Stimulated activated CD4-positive, alpha-beta T cell treated with anti-CD3 and anti-CD28 coated beads, Interleukin-15, amount 100 ng/mL, for 24 hours (primary cell): Measurements from ENCODE around the gene WNT1.

Experiments
- DNase-seq: peaks from one replicate; pipeline ENCODE4 v3.0.0-alpha.2; 2020

Gene WNT1

GRCh38 chr12:49031573-49032161, 53.5 kb downstream of the WNT1 start:
- DNase-seq = no peak
